Stomach smooth muscle (tissue), 2 donors: Measurements from ENCODE around the gene CELSR2.
"Not testable (repeated sequence)": the region's sequence is repeated elsewhere in the genome, so short reads cannot be mapped to it uniquely, and the experiment has no call there.

Experiments used
- H3K27ac ChIP-seq: one replicate; pipeline ENCODE4 v1.7.0; 2013; ENCODE audit warnings: mild to moderate bottlenecking, low read length, inconsistent platforms
- H3K27me3 ChIP-seq, 2 donors: one replicate each; pipeline ENCODE4 v1.7.0; 2013; ENCODE audit warnings: low read length in 2 of 2; ENCODE audit not compliant: insufficient read depth in 2 of 2, control insufficient read depth in 1 of 2
- H3K36me3 ChIP-seq, 2 donors: one replicate each; pipeline ENCODE4 v1.7.0; 2013; ENCODE audit warnings: low read length in 2 of 2; ENCODE audit not compliant: control insufficient read depth in 2 of 2, insufficient read depth in 2 of 2
- H3K4me1 ChIP-seq: one replicate; pipeline ENCODE4 v1.7.0; 2013; ENCODE audit warnings: low read length; ENCODE audit not compliant: control insufficient read depth, insufficient read depth
- H3K4me3 ChIP-seq, 2 donors: one replicate each; pipeline ENCODE4 v1.7.0; 2013; ENCODE audit warnings: low read length in 2 of 2
- H3K9ac ChIP-seq, 2 donors: one replicate each; pipeline ENCODE4 v1.7.0; 2013; ENCODE audit warnings: low read length in 2 of 2, mild to moderate bottlenecking in 1 of 2
- H3K9me3 ChIP-seq, 2 donors: one replicate each; pipeline ENCODE4 v1.7.0; 2013; ENCODE audit warnings: low read length in 2 of 2; ENCODE audit not compliant: control insufficient read depth in 2 of 2
- donor health status: healthy.
- donor health status: Pancreatic carcinoma.

Gene CELSR2

DNA sequence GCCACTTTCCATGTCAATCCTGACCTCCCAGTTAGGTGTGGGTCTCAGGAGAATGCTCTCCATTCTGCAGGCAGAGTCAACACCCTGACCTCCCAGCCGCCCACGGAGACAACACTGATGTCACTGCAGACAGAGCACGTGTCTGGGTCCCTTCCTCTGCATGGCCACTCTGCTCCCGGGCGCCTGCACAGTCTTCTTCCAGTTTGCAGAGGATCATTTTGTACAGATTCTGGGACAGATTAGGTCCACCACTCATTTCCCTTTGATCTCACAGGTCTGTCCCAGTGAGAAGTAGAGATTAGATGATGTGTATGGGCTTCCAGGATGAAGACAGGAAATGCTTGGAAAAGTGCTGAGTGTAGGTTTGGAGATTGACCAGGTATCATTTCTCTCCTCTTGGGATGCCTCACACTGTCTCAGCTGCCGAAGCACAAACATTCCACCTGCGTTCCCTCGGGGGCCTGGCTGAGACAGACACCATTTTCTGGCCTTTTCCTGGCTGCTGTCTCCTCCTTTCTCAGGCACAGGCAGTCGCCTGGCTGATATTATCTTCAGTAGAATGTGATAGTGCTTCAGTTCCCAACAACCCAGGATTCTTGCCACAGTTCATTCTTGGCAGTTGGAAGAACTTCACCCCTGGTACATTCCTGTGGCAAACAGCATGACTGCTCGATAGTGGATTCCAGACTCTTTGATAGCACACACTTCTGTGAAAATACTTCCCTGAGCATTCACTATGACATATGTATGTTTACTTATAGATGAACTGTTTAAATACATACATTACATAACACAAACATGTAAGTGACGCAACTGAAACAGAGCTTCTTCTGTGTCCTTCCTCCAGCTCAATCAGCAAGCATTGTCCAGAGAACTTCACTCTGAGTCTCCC is 49.6 kb downstream of the CELSR2 start:
- Histone ChIP-seq H3K9ac (peak overlapping the region in 1 of 2 donors; percentile 21), H3K27ac (peak overlapping the region; percentile 31), H3K4me3 (peak overlapping the region in 1 of 2 donors; percentile 40), H3K27me3 (peaks cover 0 to 2% of the 10 kb centered on the region in 2 donors), H3K9me3 (no peaks in the 10 kb centered on the region), H3K36me3 (no peaks in the 10 kb centered on the region), H3K4me1 (peaks cover 22% of the 10 kb centered on the region)

DNA sequence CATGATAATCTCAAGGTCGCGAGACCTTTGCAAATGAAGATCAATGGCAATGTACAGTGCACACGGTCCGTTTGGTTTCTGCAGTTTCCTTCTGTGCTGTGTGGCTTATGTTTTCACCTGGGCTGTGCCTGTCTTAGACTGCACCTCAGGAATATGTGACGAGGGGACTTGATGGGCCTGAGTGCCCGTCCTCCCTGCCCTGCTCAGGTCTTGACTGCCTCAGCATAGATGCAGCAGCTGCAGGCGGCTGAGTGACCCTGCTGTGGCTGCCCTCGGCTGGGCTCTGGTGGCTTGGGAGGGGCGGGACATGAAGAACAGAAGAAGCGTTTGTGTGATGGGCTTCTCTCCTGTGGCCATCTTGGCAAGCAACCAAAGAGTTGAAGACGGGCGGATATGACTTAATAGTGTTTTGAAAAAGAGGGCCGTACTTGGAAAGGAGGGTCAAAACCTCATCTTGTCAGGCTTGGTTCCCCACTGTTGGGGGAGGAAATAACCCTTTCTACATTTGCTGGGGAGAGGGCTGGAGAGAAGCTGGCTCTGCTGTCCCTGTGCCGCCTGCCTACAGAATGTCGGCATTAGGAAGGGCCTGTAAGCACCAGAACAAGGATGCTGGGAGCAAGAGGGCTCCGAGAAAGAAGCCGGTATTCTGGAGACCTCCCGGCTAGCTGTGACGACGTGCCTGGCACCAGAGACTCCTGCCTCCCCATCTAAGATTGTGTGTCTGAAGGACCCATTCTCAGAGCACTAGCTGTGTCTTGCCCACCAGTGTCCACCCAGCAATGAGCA is 50.4 kb downstream of the CELSR2 start:
- Histone ChIP-seq H3K36me3 (no peaks in the 10 kb centered on the region), H3K9me3 (no peaks in the 10 kb centered on the region), H3K27ac (peak overlapping the region; percentile 31), H3K9ac (no peak overlapping the region), H3K4me3 (no peak overlapping the region), H3K27me3 (peaks cover 0 to 2% of the 10 kb centered on the region in 2 donors), H3K4me1 (peaks cover 25% of the 10 kb centered on the region)

DNA sequence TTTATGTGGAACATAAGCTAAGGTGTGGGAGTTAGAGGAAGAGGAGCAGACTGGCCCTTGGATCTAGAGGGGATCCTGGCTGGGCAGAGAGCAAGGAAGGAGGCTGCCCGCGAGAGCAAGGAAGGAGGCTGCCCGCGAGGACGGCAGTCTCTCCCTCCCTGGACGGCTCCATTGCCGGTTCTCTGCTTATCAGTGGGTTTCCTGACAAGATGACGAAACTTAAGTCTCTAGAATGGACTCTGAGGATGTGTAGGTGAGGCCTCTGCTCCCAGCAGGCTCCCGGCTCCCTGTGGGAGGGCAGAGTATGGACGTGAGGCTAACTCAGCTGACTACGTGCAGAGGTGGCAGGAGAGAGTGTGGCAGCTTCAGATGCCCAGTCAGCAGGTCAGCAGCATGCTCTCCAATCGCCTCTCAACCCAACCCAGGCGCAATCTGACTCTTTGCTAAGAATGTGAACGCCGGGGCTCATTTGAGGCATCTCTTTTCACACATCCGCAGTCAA is 51.4 kb downstream of the CELSR2 start:
- no peak overlapping the region for H3K27ac ChIP-seq
- H3K9me3 ChIP-seq = no peaks in the 10 kb centered on the region
- peaks cover 0 to 2% of the 10 kb centered on the region in 2 donors for H3K27me3 ChIP-seq
- H3K4me3 ChIP-seq = no peak overlapping the region
- no peaks in the 10 kb centered on the region for H3K36me3 ChIP-seq
- H3K9ac ChIP-seq = no peak overlapping the region
- peaks cover 30% of the 10 kb centered on the region for H3K4me1 ChIP-seq

DNA sequence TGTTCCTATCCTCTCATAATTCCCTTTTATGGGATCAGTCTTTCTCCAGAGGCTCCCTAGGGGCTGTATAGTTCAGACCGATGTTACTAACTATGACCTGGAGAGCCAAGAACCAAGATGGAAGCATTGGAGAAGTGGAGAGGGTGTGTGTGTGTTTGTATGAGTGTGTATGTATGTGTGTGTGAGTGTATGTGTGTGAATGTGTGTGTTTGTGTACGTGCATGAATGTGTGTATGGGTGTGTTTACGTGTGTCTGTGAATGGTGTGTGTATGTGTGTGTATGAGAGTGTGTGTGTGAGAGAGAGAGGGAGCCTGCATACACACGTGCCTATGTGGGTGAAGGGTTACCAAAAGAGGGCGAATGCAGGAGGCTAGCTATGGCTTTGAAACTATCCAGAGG is 52.5 kb downstream of the CELSR2 start:
- H3K36me3 ChIP-seq = no peaks in the 10 kb centered on the region
- no peak overlapping the region for H3K4me3 ChIP-seq
- H3K4me1 ChIP-seq = peaks cover 37% of the 10 kb centered on the region
- H3K27ac ChIP-seq = no peak overlapping the region
- H3K9me3 ChIP-seq = no peaks in the 10 kb centered on the region
- peaks cover 0 to 2% of the 10 kb centered on the region in 2 donors for H3K27me3 ChIP-seq
- H3K9ac ChIP-seq = no peak overlapping the region

DNA sequence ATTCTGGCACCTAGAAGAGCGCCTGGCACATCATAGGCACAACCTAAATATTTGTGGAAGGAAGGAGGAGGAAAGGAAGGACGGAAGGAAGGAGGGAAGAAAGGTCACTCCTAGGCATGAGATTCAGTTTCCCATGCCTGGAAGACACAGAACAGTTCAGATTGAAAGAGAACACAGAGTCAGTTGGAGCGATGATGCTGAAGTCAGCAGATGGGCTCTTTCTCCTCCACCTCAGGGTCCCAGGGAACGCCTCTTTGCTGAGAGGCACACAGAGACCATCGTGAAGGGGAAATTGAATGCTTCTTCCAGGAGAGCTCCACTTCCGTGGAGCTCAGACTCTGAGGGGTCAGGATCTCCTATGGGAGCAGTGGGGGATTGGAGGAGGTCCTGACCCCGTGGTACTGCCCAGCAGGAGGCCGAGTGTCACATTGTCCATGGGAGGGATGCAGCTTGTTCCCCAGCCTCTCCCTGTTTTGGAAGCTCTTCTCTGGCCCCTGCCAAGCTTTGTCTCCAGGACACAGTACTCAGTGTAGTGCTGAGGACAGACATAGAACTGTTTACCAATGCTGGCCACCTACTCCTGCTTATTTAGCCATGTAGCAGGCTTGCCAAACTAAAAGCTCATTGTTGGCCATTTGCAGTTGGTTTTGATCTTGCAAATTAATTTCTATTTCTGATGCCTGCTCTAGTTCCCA is 55.0 kb downstream of the CELSR2 start:
- no peak overlapping the region for H3K4me3 ChIP-seq
- H3K9ac ChIP-seq = no peak overlapping the region
- H3K4me1 ChIP-seq = peaks cover 33% of the 10 kb centered on the region
- no peaks in the 10 kb centered on the region for H3K9me3 ChIP-seq
- H3K27ac ChIP-seq = no peak overlapping the region
- H3K36me3 ChIP-seq = no peaks in the 10 kb centered on the region
- no peaks in the 10 kb centered on the region for H3K27me3 ChIP-seq

DNA sequence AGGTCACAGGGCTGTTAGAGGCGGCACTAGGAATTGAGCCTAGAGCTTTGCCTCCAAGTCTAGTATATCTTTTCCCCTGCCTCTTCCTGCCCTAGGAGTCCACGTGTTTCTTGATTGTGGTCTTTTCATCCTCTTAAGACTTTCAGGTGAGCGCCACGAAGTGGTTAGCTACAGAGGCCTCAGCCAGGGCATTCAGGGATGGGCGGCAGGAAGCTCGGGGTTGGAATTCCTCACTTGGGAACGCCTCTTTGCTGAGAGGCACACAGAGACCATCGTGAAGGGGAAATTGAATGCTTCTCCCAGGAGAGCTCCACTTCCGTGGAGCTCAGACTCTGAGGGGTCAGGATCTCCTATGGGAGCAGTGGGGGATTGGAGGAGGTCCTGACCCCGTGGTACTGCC is 56.7 kb downstream of the CELSR2 start:
- H3K4me1 ChIP-seq = peaks cover 26% of the 10 kb centered on the region
- H3K27ac ChIP-seq = not testable (repeated sequence)

DNA sequence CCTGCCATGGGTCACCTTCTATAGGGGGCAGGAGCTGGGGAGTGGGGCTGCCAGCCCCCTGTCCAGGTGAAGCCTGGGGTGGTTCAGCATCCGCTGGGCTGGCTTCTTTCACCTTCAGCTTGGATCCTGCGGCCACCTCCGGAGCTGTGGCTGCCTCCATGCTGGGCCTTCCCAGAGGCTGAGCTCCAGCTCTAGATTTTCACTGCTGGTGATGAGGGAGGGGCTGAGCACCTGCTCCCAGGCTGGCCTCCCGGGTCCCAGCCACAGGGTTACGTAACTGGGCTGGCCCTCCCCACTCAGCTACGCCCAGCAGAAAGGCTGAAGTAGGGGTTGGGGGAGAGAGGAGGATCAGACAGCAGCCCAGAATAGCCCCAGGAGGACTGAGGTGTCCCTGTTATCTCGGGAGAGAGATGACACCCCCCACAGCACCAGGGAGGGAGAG is 57.5 kb downstream of the CELSR2 start, which contains the start of gene MYBPHL:
MYBPHL (minus strand) TSS at position 180 of the 442 bp plus-strand sequence; CDS start at position 160, 20 bp downstream.
- Histone ChIP-seq H3K36me3 (peaks cover 0 to 5% of the 10 kb centered on the region in 2 donors), H3K9ac (no peak within 1 kb of the TSS), H3K27ac (no peak within 1 kb of the TSS), H3K9me3 (no peaks in the 10 kb centered on the region), H3K4me1 (peaks cover 26% of the 10 kb centered on the region), H3K27me3 (no peaks in the 10 kb centered on the region), H3K4me3 (no peak within 1 kb of the TSS)

More for the DNA sequence above, 56.7 kb downstream of the CELSR2 start:
- not testable (repeated sequence) for H3K4me3 ChIP-seq, H3K27me3 ChIP-seq, H3K9me3 ChIP-seq, H3K36me3 ChIP-seq, H3K9ac ChIP-seq

DNA sequence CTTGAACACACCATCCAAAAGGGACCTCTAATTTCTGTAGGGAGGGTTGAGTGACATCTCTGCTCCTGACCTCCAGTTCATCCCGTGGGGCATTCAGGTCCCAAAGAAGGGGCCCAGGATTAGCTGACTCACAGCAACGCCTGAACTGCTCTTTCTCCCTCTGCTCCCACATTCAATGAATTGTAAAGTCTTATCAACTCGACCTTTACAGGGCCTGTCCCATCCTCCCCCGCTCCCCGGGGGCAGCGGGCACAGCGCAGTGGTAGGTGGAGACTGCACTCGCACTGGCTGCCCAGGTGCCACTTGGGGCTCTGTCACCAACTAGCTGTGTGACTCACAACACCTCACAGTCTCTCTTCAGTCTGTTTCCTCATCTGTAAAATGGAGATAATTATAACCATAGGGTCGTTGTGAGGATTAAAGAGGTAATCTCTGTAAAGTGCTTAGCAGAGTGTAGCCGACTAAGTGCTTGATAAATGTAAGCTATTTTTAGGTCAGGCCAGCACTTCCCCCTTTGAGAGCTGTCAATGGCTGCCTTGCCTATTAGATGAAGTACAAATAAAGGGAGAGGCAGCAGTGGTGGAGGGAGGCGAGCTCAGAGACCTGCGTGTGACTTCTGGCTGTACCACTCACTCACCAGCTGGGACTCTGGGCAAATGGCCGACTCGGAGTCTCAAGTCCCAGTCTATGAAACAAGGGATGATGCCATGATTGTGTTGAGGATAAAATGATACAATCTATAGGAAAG is 58.1 kb downstream of the CELSR2 start:
- Histone ChIP-seq H3K36me3 (peaks cover 0 to 5% of the 10 kb centered on the region in 2 donors), H3K9ac (no peak overlapping the region), H3K9me3 (no peaks in the 10 kb centered on the region), H3K27ac (no peak overlapping the region), H3K4me3 (no peak overlapping the region), H3K27me3 (no peaks in the 10 kb centered on the region), H3K4me1 (peaks cover 26% of the 10 kb centered on the region)

DNA sequence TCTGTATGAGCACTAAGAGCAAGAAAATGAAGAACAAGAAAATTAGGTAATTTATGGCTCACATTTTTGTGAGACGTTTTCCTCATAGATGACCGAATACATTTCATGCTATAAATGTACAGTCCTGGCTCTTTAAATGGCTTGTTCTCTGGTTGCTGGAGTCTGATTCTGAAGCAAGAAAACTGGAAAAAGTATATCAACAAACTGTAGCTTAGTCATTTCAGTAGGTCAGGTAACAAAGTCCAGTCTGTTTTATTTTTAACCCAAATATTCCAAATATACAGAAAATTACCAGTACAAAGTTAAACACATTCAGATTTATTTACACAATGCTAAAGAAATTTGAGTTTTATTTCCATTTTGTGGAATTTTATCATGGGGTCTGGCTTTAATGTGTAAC is 60.0 kb downstream of the CELSR2 start:
- H3K27ac ChIP-seq = no peak overlapping the region
- H3K9me3 ChIP-seq = no peaks in the 10 kb centered on the region
- peaks cover 24% of the 10 kb centered on the region for H3K4me1 ChIP-seq
- no peak overlapping the region for H3K4me3 ChIP-seq
- H3K27me3 ChIP-seq = no peaks in the 10 kb centered on the region
- H3K9ac ChIP-seq = no peak overlapping the region
- H3K36me3 ChIP-seq = peaks cover 13 to 21% of the 10 kb centered on the region in 2 donors

DNA sequence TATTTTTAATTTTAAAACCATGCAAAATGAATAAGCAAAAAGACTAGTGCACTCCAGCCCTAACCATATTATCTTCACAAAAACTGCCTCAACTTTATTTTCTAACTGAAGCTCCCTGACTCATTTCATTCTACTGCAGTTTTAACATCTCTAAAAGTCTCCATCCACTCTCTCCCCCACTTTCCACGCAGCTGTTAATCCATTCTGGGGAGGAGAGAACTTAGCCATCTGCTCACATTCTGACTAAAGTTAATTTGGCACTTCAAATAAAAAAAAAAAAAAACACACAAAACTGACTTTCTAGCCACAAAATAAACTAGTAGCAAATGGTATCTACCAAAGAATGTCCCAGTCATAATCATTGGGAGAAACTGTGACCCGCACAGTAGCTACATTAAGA is 62.9 kb downstream of the CELSR2 start:
- peaks cover 27 to 40% of the 10 kb centered on the region in 2 donors for H3K36me3 ChIP-seq
- H3K27me3 ChIP-seq = no peaks in the 10 kb centered on the region
- no peak overlapping the region for H3K4me3 ChIP-seq
- H3K9me3 ChIP-seq = no peaks in the 10 kb centered on the region
- H3K9ac ChIP-seq = no peak overlapping the region
- peaks cover 5% of the 10 kb centered on the region for H3K4me1 ChIP-seq
- no peak overlapping the region for H3K27ac ChIP-seq
